H1 (cell line): ENCODE data around the gene LPP.

Experiments used
- CTCF ChIP-seq, 3 experiments: IDR thresholded peaks; 1 replicate in 2 of 3; 2 replicates in 1 of 3; pipeline versions ENCODE4 v1.5.1 to v1.6.1; 2011; ENCODE audit warnings: low read length in 3 of 3, mild to moderate bottlenecking in 3 of 3, inconsistent platforms in 2 of 3, low read depth in 1 of 3, moderate library complexity in 1 of 3; ENCODE audit not compliant: insufficient read depth in 1 of 3; ENCODE audit errors: control extremely low read depth in 1 of 3
- E2F6 ChIP-seq: IDR thresholded peaks from 2 replicates; pipeline ENCODE4 v1.6.1; 2012; ENCODE audit warnings: inconsistent platforms
- EP300 ChIP-seq, 2 experiments: IDR thresholded peaks; 1 replicate in 1 of 2; 2 replicates in 1 of 2; pipeline ENCODE4 v1.6.1; 2011 to 2012; ENCODE audit warnings: low read depth in 2 of 2, low read length in 2 of 2, mild to moderate bottlenecking in 2 of 2, borderline replicate concordance in 1 of 2, inconsistent platforms in 1 of 2, moderate library complexity in 1 of 2
- FOSL1 ChIP-seq: IDR thresholded peaks from 2 replicates; pipeline ENCODE4 v1.6.1; 2011; ENCODE audit warnings: mild to moderate bottlenecking, low read depth, low read length, moderate library complexity; ENCODE audit not compliant: insufficient read depth
- JUND ChIP-seq: IDR thresholded peaks from 2 replicates; pipeline ENCODE4 v1.6.1; 2011; ENCODE audit warnings: mild to moderate bottlenecking, improper control_type of control experiment, low read length
- POLR2AphosphoS5 ChIP-seq: IDR thresholded peaks from 2 replicates; pipeline ENCODE4 v1.6.1; 2011; ENCODE audit warnings: low read depth, low read length
- RBBP5 ChIP-seq: IDR thresholded peaks from 2 replicates; pipeline ENCODE4 v1.7.1; 2012; ENCODE audit warnings: low read depth, mild to moderate bottlenecking, inconsistent platforms, low read length, moderate library complexity, borderline replicate concordance
- SP4 ChIP-seq: IDR thresholded peaks from 2 replicates; pipeline ENCODE4 v1.6.1; 2012; ENCODE audit warnings: low read length, inconsistent platforms
- SRF ChIP-seq: IDR thresholded peaks from 2 replicates; pipeline ENCODE4 v1.6.1; 2011; ENCODE audit warnings: mild to moderate bottlenecking, low read depth, low read length, moderate library complexity
- TAF1 ChIP-seq: IDR thresholded peaks from 2 replicates; pipeline ENCODE4 v1.6.1; 2011; ENCODE audit warnings: mild to moderate bottlenecking, low read depth, low read length
- TAF7 ChIP-seq: optimal IDR thresholded peaks from 2 replicates; pipeline ENCODE3; 2011; ENCODE audit warnings: low read depth, mild to moderate bottlenecking, inconsistent platforms, low read length, moderate library complexity, borderline replicate concordance
- TEAD4 ChIP-seq: IDR thresholded peaks from 2 replicates; pipeline ENCODE4 v1.6.1; 2012; ENCODE audit warnings: low read depth, low read length, inconsistent platforms, mixed read lengths

- TF ChIP-seq CTCF (IDR thresholded peaks at IDR 0.05; ENCODE audit: control extremely low read depth in 1 of 3, insufficient read depth in 1 of 3, low read depth in 1 of 3, low read length in 3 of 3) (no peak), FOSL1 (no peak), TEAD4 (no peak), POLR2AphosphoS5 (no peak), EP300 (IDR thresholded peaks at IDR 0.05; ENCODE audit: borderline replicate concordance in 1 of 2, low read depth in 2 of 2, low read length in 2 of 2) (no peak), SP4 (no peak), TAF7 (no peak), TAF1 (no peak), SRF (no peak), E2F6 (no peak), RBBP5 (no peak), JUND (no peak)
Observed at GRCh38 chr3:188568736-188569135, 414.8 kb downstream of the LPP start.
